GM12875 (cell line): ENCODE measurements around the gene CTNNA3.

Source experiments
- H3K4me3 ChIP-seq: one replicate; pipeline ENCODE4 v1.5.1; 2011; ENCODE audit warnings: low read depth, low read length, control low read depth
- TF ChIP-seq, protein P1 (sequence below): IDR thresholded peaks from 2 replicates; pipeline ENCODE4 v1.5.1; 2011; ENCODE audit warnings: low read depth, mild to moderate bottlenecking, control low read depth, inconsistent platforms, low read length, moderate library complexity, borderline replicate concordance; ENCODE audit not compliant: insufficient read depth

The CTNNA3 gene

DNA sequence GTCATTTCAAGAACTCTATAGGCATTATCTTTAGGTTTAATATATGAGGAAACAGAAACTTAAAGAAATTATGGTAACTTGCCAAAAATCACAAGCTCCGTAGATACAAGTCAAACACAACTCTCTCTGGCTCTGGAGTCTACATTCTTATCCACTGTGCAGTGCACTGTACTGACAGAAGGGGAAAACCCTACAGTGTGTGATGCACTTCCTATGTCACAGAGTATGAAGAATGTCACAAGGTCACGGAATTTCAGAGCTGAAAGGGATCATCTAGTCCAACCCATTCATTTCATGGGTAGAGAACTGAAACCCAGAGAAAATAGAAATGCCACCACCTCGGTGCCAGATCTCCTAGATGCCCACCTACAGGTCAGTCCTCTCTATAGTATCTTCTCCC lies 684.0 kb downstream of the CTNNA3 start:
- TF ChIP-seq, protein P1, sequence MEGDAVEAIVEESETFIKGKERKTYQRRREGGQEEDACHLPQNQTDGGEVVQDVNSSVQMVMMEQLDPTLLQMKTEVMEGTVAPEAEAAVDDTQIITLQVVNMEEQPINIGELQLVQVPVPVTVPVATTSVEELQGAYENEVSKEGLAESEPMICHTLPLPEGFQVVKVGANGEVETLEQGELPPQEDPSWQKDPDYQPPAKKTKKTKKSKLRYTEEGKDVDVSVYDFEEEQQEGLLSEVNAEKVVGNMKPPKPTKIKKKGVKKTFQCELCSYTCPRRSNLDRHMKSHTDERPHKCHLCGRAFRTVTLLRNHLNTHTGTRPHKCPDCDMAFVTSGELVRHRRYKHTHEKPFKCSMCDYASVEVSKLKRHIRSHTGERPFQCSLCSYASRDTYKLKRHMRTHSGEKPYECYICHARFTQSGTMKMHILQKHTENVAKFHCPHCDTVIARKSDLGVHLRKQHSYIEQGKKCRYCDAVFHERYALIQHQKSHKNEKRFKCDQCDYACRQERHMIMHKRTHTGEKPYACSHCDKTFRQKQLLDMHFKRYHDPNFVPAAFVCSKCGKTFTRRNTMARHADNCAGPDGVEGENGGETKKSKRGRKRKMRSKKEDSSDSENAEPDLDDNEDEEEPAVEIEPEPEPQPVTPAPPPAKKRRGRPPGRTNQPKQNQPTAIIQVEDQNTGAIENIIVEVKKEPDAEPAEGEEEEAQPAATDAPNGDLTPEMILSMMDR: no peak
- no peak overlapping the region for H3K4me3 ChIP-seq

DNA sequence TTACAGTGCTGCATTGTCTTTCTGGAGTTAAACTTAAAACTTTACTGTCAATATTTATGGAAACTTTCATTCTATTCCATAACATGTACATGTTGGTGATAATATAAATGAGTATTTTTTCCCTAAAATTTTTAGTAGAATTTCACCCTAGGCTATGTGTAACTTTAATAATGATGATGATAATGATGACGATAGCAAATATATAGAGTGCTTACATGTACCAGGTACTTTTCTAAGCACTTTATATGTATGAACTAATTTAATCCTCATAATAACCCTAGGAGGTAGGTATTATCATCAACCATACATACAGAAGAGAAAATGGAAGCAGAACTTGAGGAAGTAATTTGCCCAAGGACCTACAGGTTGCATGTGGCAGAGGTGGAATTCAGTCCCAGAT lies 684.5 kb downstream of the CTNNA3 start:
- TF ChIP-seq, protein P1: no peak
- H3K4me3 ChIP-seq: no peak overlapping the region

DNA sequence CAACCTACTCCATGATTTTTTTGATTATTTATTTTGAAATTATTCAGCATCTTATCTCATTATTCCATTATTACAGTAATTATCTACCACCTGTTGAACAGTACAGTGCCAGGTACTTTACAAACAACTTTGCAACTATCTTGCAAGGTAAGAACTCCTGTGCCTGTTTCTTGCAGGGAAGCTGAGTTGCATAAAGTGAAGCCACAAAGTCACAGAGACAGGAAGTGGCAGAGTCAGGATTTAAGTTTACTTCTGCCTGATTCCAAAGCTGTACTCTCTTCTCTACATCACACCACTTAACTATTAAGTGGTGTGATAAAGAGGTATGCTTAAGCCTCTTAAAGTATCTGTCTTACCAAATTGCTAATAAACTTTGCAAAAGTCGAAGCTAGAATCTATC lies 690.0 kb downstream of the CTNNA3 start:
- no peak overlapping the region for H3K4me3 ChIP-seq
- TF ChIP-seq, protein P1: no peak

DNA sequence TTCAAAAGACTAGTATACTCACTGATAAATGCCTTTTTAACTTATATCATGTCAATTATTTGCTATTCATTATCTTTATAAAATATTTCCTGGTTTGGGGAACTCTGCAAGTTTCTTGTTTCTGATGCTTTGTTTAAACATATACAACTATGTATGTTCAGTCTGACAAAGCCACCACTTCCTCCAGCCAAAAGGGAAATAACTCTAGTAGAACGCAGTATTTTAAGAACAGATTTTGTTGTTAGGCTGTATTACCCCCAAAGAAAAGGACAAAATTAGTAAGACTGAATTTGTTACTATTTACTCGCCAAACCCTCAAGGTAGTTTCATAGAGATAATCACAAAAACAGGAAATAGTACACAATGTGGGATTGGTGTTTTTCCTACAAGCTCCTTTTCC lies 691.3 kb downstream of the CTNNA3 start:
- H3K4me3 ChIP-seq: no peak overlapping the region
- TF ChIP-seq, protein P1: no peak

DNA sequence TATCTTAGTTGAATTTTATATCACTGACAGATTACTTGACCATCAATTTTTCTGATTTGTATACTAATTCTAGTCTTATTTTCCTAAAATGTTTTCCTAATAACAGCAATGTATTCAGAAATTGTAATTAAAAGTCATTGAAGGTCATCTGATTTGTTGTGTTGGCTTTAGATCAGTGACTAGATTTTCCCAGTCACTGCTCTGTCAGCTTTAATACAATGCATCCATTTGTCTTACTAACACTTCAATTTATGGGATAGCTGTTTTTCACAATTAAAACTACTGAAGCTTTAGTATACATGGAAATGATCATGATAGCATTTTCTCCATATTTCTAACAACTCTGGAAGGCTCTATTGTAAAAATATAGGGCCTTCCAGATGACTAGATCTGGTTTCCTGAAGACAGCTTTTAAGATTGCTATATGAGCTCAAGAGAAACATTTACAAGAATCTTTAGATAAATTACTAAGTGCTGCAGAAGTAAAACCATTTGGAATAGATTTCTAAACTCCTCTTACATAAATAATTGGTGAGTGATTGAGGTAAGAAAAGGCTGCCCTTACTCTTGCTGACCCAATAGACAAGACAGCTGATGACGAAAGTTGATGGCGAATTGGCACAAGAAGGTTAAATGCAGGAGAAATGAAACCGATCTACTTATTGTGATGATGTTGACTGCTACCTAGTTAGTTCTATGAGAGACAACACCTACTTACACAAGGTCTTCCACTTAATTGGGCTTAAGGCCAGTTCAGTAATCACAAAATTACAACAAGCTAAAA lies 696.0 kb downstream of the CTNNA3 start:
- no peak overlapping the region for H3K4me3 ChIP-seq
- TF ChIP-seq, protein P1: no peak

DNA sequence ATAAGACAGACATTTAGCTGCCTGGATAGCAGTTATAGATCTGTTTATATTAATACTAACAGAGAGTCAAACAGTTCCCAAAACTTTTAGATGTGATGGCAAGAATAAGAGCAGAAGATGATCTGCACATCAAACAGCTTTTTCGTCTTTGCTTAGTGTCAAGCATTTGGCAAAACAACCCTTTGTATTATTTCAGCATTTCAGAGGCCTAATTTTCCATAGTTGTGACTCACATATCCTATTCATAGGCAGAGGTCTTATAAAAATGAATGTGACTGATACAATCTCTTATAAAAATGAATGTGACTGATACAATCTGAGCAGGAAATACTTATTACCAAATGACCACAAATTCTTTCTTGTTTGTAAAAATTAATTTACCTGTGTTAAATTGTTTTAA lies 699.0 kb downstream of the CTNNA3 start:
- H3K4me3 ChIP-seq: no peak overlapping the region
- TF ChIP-seq, protein P1: no peak

DNA sequence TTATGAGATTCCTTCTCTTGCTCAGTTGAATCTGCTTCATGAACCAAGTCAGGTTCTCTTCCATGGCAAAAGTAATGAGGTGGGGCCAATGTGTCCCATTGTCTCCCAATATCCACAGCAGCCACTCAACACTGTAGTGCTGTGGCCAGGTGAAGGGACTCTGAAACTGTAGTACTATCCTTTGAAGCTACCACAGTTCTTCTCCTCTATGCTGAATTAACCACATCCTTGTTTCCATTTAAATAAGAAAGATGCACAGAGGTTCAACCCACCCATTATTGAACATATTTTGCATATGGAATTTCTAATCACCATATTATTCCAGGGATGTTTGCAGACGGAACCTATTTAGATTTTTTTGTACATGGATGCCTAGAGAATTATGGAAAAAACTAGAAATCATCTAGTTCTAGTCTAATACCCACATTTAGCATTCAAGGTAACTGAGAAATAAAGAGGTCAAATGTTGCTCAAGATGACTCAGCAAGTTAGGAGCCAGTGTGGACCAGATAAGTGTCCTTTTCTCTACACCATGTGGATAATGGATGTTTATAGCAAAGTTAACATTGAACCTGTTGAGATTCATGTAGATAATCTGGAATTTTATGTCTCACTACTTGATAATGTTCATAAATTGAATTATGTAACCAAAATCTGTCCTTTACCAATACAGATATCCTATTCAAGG lies 705.7 kb downstream of the CTNNA3 start:
- TF ChIP-seq, protein P1: no peak
- H3K4me3 ChIP-seq: no peak overlapping the region
